ENCODE results near the gene MCM5. TPM values are rescaled to one million over a fixed set of nuclear protein-coding genes. Genes with fewer than 3 reads are reported as not detected.

Gene MCM5
- 42.9 TPM for total RNA-seq (2013)
- polyA plus RNA-seq, result 10 to 100 TPM; 23.4 to 39.8 (median 25.5) TPM
- polyA minus RNA-seq, result 41.6 and 66.4 TPM in 2 replicates
- 4.2 to 42.3 (median 32.5) reads per million in 11 experiments for total RNA-seq

GRCh38 chr22:35399678-35400500 is at the start of gene MCM5:
TSS of gene MCM5 (plus strand) at chr22:35400140. CDS start at chr22:35400439, 299 bp downstream.
- peak within 1 kb of the TSS; percentile 90 to 97 (median 94) for H3K27ac Mint-ChIP-seq
- Histone ChIP-seq H3K9ac (ENCODE audit: insufficient read depth, low read length, poor library complexity, severe bottlenecking) (peak within 1 kb of the TSS; percentile 65), H3K27ac (ENCODE audit: low read depth in 1 of 2, low read length in 2 of 2) (peak within 1 kb of the TSS; percentile 47 to 82), H3K27me3 (ENCODE audit: control insufficient read depth in 2 of 2, insufficient read depth in 2 of 2, low read length in 2 of 2) (no peaks in the 10 kb centered on the region), H3K4me2 (replicated peaks; ENCODE audit: extremely low read depth, low read length, poor library complexity, severe bottlenecking) (peak within 1 kb of the TSS; percentile 100), H3K9me3 (replicated peaks in 1 of 2; ENCODE audit: control insufficient read depth in 1 of 2, insufficient read depth in 1 of 2, low read length in 2 of 2) (no peaks in the 10 kb centered on the region), H3K79me2 (ENCODE audit: insufficient read depth, low read length) (peaks cover 49% of the 10 kb centered on the region), H2AFZ (ENCODE audit: insufficient read depth, low read depth, low read length, poor library complexity, severe bottlenecking) (peak within 1 kb of the TSS; percentile 98), H3K4me1 (ENCODE audit: control insufficient read depth in 1 of 2, insufficient read depth in 2 of 2, low read length in 2 of 2) (peaks cover 35 to 62% of the 10 kb centered on the region in 2 donors), H3K36me3 (replicated peaks in 1 of 2; ENCODE audit: control insufficient read depth in 1 of 2, insufficient read depth in 2 of 2, low read length in 2 of 2) (peaks cover 7 to 23% of the 10 kb centered on the region in 2 donors), H4K20me1 (ENCODE audit: insufficient read depth, low read length) (no peaks in the 10 kb centered on the region), H3K4me3 (replicated peaks in 1 of 3; ENCODE audit: low read depth in 2 of 3, low read length in 3 of 3) (peak within 1 kb of the TSS; percentile 53 to 99 (median 93))
- DNase-seq, result peak; percentile 96 to 97 (median 96)
- intact Hi-C loops (cut with micrococcal nuclease), result loop anchor here in 1 of 2 donors (5.0 kb wide), 1 partner anchor 48 kb away; no protein-coding TSS in a partner anchor
- peaks cover 49% of the 10 kb centered on the region for H3K4me1 Mint-ChIP-seq
- peaks cover 20 to 34% of the 10 kb centered on the region in 2 donors for H3K36me3 Mint-ChIP-seq
- TF ChIP-seq CTCF (IDR thresholded peaks at IDR 0.05), result no peak
- WGBS (ENCODE audit: insufficient coverage), result under 1% methylated on average over 63 of the region's 64 CpGs
- H3K9me3 Mint-ChIP-seq, result no peaks in the 10 kb centered on the region
- peak within 1 kb of the TSS; percentile 97 for H3K4me3 Mint-ChIP-seq
- no peaks in the 10 kb centered on the region for H3K27me3 Mint-ChIP-seq (ENCODE audit: low read depth in 3 of 3)
